ENCODE data around the gene SORBS2.

- TF ChIP-seq, protein P1, sequence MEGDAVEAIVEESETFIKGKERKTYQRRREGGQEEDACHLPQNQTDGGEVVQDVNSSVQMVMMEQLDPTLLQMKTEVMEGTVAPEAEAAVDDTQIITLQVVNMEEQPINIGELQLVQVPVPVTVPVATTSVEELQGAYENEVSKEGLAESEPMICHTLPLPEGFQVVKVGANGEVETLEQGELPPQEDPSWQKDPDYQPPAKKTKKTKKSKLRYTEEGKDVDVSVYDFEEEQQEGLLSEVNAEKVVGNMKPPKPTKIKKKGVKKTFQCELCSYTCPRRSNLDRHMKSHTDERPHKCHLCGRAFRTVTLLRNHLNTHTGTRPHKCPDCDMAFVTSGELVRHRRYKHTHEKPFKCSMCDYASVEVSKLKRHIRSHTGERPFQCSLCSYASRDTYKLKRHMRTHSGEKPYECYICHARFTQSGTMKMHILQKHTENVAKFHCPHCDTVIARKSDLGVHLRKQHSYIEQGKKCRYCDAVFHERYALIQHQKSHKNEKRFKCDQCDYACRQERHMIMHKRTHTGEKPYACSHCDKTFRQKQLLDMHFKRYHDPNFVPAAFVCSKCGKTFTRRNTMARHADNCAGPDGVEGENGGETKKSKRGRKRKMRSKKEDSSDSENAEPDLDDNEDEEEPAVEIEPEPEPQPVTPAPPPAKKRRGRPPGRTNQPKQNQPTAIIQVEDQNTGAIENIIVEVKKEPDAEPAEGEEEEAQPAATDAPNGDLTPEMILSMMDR (IDR thresholded peaks at IDR 0.05; ENCODE audit: control extremely low read depth in 1 of 3, insufficient read depth in 1 of 3, low read depth in 1 of 3, low read length in 3 of 3), result no peak
- TF ChIP-seq, protein P2, sequence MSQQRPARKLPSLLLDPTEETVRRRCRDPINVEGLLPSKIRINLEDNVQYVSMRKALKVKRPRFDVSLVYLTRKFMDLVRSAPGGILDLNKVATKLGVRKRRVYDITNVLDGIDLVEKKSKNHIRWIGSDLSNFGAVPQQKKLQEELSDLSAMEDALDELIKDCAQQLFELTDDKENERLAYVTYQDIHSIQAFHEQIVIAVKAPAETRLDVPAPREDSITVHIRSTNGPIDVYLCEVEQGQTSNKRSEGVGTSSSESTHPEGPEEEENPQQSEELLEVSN (IDR thresholded peaks at IDR 0.05), result no peak
- TF ChIP-seq EP300 (IDR thresholded peaks at IDR 0.05; ENCODE audit: borderline replicate concordance in 1 of 2, low read depth in 2 of 2, low read length in 2 of 2) (no peak), GTF2F1 (IDR thresholded peaks at IDR 0.05; ENCODE audit: borderline replicate concordance, low read depth, low read length) (no peak), TAF7 (optimal IDR thresholded peaks at IDR 0.05; ENCODE audit: borderline replicate concordance, low read depth, low read length) (no peak), SRF (IDR thresholded peaks at IDR 0.05; ENCODE audit: low read depth, low read length) (no peak), NRF1 (IDR thresholded peaks at IDR 0.05; ENCODE audit: low read depth, low read length) (no peak), POLR2AphosphoS5 (IDR thresholded peaks at IDR 0.05; ENCODE audit: low read depth, low read length) (no peak), RXRA (IDR thresholded peaks at IDR 0.05; ENCODE audit: insufficient read depth, low read depth, low read length) (no peak), EGR1 (IDR thresholded peaks at IDR 0.05; ENCODE audit: borderline replicate concordance, low read depth, low read length) (no peak), RFX5 (IDR thresholded peaks at IDR 0.05; ENCODE audit: borderline replicate concordance, low read depth, low read length) (no peak), JUN (IDR thresholded peaks at IDR 0.05; ENCODE audit: low read depth, low read length) (no peak)
Measured at GRCh38 chr4:185794637-185795036, 17.4 kb downstream of the SORBS2 start.
